Stimulated activated CD8-positive, alpha-beta memory T cell treated with anti-CD3 and anti-CD28 coated beads, Interleukin-12 subunit alpha, Interleukin-12 subunit beta, amount 100 ng/mL, for 1 hour (primary cell): ENCODE measurements around the gene CRTAC1.

ENCODE experiments used
- DNase-seq: peaks from one replicate; pipeline ENCODE4 v3.0.0-alpha.2; 2020; ENCODE audit warnings: low read depth

The CRTAC1 gene

GRCh38 chr10:97896756-97897358, 133.6 kb downstream of the CRTAC1 start:
- DNase-seq, result no peak

- no peak for DNase-seq
Measured at GRCh38 chr10:97895915-97896314, 134.5 kb downstream of the CRTAC1 start.

GRCh38 chr10:97895084-97895483, 135.3 kb downstream of the CRTAC1 start:
- no peak for DNase-seq

- no peak for DNase-seq
Measured at GRCh38 chr10:97894092-97894491, 136.3 kb downstream of the CRTAC1 start.

GRCh38 chr10:97892939-97893338, 137.5 kb downstream of the CRTAC1 start:
- no peak for DNase-seq

GRCh38 chr10:97892506-97892905, 137.9 kb downstream of the CRTAC1 start:
- no peak for DNase-seq

GRCh38 chr10:97891497-97892167, 138.8 kb downstream of the CRTAC1 start:
- DNase-seq, result no peak

GRCh38 chr10:97889461-97890265, 140.8 kb downstream of the CRTAC1 start:
- DNase-seq, result no peak

GRCh38 chr10:97888641-97889262, 141.7 kb downstream of the CRTAC1 start:
- DNase-seq, result no peak

GRCh38 chr10:97888134-97888533, 142.3 kb downstream of the CRTAC1 start:
- no peak for DNase-seq

GRCh38 chr10:97887399-97887798, 143.0 kb downstream of the CRTAC1 start:
- DNase-seq, result no peak

- DNase-seq, result no peak
Measured at GRCh38 chr10:97886286-97886685, 144.1 kb downstream of the CRTAC1 start.

GRCh38 chr10:97883092-97883485, 147.3 kb downstream of the CRTAC1 start:
- DNase-seq, result no peak

- no peak for DNase-seq
Measured at GRCh38 chr10:97882142-97883091, 148.0 kb downstream of the CRTAC1 start.

GRCh38 chr10:97880109-97880508, 150.3 kb downstream of the CRTAC1 start:
- DNase-seq, result no peak

- DNase-seq, result no peak
Measured at GRCh38 chr10:97879241-97879640, 151.2 kb downstream of the CRTAC1 start.

GRCh38 chr10:97876402-97876801, 154.0 kb downstream of the CRTAC1 start:
- no peak for DNase-seq

GRCh38 chr10:97875391-97875790, 155.0 kb downstream of the CRTAC1 start:
- no peak for DNase-seq

- no peak for DNase-seq
Measured at GRCh38 chr10:97874332-97874731, 156.1 kb downstream of the CRTAC1 start.

GRCh38 chr10:97873569-97873968, 156.9 kb downstream of the CRTAC1 start:
- no peak for DNase-seq

- DNase-seq, result no peak
Measured at GRCh38 chr10:97870990-97871389, 159.4 kb downstream of the CRTAC1 start.
